Measurements from ENCODE around the gene ZNHIT1.

ZNHIT1 gene

DNA sequence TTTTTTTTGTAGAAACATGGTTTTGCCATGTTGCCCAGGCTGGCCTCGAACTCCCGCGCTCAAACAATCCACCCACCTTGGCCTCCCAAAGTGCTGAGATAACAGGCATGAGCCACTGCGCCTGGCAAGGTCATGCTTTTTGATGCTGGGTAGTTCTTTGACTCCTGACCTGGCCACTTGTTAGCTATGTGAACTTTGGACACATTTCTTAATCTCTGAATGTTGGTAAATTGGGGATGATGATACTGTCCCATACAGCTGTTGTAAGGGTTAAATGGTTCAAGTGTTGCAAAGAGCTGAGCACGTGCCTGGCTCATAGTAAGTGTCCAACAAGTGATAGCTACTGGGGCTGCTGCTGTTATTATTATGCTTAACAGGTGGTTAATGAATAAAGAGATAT lies 2.3 kb downstream of the ZNHIT1 start:
- no peak for DNase-seq

GRCh38 chr7:101222275-101222830 lies 4.4 kb downstream of the ZNHIT1 start:
- DNase-seq = no peak

DNA sequence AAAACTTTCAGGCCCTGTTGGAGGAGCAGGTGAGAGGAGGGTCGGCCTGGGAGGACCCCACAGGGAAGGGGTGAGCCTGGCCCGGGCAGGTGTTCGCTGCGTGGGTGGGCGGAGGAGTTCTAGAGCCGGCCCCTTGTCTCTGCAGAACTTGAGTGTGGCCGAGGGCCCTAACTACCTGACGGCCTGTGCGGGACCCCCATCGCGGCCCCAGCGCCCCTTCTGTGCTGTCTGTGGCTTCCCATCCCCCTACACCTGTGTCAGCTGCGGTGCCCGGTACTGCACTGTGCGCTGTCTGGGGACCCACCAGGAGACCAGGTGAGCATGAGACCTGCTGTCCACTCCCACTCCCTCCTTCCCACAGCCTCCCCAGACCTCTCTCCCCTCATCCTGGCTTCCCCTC lies 5.6 kb downstream of the ZNHIT1 start:
- DNase-seq = no peak

GRCh38 chr7:101225650-101226049 lies 7.7 kb downstream of the ZNHIT1 start:
- DNase-seq = no peak

DNA sequence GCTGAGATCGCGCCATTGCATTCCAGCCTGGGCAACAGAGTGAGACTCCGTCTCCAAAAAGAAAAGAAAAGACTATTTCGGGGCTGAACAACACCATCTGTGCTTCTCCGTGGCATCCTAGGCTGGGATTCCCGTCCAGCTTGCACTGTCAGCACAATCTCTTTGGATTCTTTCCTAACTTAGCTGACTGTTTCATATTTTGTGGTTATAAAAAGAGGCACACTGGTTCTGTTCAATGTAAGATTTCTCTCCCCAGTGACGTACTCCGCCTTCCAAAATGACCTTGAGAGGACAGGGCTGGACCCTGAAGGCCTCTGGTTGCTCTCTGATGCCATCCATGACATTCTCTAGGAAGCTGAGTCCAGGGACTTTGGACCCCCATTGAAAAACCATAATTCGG lies 8.8 kb downstream of the ZNHIT1 start:
- no peak for DNase-seq

DNA sequence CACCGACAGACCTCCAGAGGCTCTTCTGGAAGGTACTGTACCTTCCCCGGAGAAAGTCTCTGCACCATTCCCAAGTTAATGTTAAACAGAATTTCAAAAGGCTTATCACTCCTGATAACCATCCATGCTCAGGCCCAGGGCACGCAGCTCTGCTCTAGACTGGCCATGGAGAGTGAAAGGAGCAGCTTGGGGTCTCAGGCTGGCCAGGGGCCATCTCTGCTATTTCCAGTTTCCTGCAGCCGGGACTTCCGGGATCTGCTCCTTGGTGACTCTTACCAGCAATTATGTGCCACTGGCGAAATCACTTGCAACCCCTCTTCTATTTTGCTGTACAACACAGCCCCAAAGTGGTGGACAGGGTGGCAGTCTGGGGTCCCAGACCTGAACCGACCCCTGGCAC lies 13.7 kb downstream of the ZNHIT1 start:
- no peak for DNase-seq

DNA sequence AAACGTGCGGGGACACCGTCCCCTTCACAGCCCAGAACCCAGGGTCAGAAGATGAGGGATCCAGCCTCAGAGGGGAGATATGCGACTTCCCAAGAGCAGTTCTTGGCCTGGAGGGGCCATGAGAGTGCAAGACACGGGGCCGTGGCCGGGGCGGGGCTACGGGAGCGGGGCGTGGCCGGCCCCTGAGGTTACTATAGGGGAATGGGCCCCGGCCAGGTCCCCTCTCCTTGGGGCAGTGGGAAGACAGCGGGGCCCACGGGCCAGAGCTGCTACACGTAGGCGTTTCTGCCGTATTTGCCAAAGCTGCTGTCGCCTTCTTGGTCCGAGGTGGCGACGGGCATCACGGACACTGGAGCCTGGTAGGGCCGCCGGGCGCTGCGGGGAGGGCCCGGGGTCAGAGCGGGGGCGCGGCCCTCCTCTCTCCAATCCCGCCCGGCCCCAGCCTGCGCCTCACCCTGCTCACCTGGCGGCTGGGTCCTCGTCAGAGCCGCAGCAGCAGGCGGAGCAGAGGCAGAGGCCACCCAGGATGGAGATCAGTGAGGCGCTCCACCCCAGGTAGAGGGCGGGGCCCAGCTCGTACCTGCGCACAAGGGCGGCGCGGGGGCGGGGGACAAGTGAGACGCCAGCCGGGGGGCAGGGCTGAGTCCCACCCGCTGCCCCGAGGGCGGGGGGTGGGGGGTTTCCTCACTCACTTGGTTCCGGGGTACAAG lies 14.3 kb downstream of the ZNHIT1 start:
- DNase-seq = peak; percentile 34

GRCh38 chr7:101233907-101234547 lies 16.1 kb downstream of the ZNHIT1 start:
- DNase-seq = no peak

DNA sequence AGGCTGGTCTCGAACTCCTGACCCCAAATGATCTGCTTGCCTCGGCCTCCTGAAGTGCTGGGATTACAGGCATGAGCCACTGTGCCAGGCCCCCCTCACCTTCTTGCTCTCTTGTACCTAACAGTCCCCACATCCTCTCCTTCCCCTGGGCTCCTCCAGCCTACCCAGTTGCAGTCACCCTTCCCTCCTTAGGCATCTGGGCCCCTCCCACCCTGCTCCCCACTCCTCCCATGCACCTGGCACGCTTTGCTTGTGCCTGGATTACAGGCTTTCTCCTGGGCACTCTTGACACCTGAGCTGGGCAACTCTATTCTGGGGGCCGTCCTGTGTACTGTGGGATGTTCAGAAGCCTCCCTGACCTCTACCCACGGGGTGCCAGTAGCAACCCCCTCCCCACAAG lies 16.7 kb downstream of the ZNHIT1 start:
- no peak for DNase-seq

DNA sequence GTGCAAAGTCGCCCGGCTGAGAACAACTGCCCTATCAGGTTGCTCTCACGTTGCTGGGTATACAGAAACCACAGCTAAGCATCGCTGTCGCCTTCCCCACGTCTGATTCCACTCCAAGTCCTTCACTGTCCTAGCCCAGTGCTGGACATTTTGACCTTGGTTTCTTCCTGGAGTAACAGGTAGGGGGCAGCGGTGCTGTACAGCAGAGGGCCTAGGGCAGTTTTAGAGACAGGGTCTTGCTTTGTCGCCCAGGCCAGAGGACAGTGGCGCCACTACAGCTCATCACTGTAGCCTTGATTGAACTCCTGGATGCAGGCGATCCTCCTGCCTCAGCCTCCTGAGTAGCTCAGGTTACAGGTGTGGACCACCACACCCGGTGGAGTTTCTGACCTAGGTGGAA lies 17.1 kb downstream of the ZNHIT1 start:
- DNase-seq = no peak

- no peak for DNase-seq
These were observed 17.6 kb downstream of the ZNHIT1 start for GRCh38 chr7:101235522-101235921.

DNA sequence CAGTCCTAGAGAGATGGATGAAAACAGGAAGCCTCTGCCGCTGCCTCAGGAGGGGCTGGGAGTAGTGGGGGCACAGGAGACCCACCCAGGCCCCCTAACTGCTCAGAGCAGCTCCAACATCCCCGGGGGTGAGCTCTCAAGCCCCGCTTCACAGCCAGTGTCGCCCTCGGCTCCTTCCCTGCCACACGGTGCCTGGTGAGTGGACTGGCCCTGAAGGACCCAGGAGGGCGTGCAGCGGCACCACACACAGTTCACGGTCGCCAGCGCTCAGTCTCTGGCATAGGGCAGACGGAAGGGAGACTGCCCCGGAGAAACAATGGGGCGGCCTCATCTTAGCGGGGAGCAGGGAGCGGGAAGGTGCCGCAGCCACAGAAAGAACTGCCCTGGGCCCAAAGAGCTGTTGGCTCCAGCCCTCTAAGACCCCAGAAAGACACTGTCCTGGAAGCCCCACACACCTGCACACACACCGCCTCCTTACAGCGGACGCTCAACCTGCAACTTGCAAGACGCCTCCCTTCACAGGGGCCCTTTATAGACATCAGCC lies 18.4 kb downstream of the ZNHIT1 start:
- no peak for DNase-seq

DNA sequence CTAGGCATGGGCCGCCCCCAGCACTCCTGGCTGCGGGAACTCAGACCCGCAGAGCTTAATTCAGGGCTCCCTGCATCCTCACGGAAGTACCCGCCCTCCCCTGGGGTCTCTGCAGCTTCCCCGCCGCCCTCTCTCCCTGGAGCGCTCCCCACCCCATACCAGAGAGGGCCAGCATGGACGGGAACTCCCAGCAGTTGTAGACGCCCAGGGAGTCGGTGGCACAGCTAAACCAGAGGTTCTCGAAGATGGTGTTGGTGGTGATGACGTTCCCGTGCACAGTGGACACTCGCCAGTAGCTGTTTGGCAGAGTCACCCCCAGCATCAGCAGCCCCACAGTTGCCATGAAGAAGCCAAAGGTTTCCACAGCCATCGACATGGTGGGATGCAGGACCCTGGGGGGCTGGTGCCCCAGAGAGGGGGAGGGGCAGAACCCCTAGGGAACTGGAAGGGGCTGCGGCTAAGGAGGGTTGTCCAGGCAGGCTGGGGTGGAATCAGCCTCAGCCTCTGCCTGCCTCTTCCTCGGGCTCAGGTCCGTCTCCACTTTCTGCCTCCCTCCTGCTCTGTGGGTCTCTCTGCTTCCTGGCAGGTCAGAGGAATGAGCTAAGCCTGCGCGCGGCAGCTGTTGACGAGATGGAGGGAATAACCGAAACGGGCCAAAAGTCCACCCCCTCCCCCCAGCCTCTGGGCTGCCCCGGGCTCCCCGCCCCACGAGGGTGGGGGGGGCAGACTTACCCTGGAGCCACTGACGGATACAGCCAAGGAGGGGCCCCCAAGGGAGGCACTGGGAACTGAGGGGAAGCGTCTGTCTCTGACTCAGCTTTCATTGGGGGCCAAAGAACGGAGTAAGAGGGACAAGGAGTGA lies 19.5 kb downstream of the ZNHIT1 start, which contains the start of gene CLDN15:
CLDN15 (minus strand) TSS at position 597 of the 862 bp plus-strand sequence; CDS start at position 376, 221 bp downstream.
- DNase-seq = no peak

- no peak for DNase-seq
These were observed 20.5 kb downstream of the ZNHIT1 start for GRCh38 chr7:101238226-101239182.

DNA sequence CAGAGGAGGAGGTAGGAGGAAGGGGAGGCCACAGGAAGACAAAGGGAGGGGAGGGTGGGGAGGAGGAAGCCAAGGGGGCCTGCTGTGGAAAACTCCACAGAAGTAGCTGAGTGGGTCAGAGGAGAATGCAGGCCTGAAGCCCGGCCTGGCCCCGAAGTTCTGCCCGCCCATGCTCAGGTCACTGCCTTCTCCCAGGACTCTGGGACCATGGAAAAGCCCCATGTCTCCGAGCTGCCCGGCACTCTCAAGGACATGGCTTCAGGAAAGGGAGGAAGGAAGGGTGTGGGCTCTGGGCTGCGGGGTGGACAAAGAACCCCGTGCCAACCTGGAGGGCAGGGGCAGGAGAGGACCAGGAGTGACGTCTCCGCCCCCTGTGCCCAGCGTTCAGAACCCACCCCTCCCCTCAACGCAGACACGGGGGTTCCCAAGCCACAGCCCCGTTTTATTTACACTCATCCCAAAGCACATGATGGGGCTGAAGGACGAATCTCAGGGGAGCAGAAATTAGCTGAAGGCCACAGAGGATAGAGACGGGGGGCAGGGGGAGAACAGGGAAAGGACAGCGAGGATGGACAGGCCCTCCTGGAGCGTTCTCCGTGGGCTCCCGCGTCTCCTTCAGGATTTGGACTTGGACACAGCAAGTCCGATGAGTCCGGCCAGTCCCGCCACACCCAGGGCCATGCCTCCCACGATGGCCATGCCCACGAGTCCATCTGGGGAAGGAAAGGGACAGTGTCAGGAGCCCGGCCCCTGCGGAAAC lies 21.4 kb downstream of the ZNHIT1 start:
- DNase-seq = no peak

DNA sequence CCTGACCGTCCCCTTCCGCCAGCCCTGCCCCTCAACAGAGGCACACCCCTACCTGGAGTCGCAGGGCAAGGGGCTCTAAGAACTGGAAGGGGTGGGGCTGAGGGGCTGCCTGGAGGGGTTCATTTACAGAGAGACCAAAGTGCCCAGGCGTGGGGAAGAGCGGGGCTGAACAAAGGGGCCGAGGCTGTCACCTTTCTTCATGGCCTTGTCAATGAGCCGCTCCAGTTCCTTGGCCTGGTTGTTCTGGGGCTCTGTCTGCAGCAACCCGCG lies 21.9 kb downstream of the ZNHIT1 start:
- no peak for DNase-seq

DNA sequence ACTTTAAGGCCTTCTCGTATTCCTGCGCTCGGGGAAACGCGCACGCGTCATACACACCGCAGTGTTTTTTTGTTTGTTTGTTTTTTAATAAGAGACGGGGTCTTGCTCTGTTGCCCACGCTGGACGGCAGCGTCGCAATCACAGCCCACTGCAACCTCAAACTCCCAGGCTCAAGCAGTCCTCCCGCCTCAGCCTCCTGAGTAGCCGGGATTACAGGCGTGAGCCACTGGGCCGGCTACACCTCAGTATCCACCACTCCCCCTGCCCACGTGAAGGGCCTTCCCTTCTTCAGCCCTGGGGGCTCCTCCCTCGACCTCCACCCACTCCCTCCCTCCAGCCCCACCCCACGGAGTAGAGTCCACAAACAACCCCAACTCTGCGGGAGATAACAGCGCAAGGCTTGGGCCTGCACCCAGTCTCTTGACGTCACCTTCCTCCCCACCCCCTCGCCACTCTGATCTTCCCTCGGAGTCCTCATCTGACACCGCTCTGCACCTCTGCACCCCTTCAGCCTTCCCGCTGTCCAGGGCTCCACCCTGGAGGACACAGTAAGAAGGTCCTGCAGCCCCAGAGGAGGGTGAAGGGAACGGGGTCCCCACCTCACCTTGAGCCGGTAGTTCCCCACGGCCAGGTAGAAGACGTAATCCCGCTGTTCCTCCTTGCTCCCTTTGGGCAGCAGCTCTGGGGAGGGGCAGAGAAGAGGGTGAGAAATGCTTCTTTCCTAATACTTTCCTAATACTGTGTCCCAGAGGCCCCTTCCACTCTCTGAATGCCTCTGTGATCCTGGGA lies 22.5 kb downstream of the ZNHIT1 start:
- no peak for DNase-seq

GRCh38 chr7:101241015-101241363 lies 23.0 kb downstream of the ZNHIT1 start:
- no peak for DNase-seq

DNA sequence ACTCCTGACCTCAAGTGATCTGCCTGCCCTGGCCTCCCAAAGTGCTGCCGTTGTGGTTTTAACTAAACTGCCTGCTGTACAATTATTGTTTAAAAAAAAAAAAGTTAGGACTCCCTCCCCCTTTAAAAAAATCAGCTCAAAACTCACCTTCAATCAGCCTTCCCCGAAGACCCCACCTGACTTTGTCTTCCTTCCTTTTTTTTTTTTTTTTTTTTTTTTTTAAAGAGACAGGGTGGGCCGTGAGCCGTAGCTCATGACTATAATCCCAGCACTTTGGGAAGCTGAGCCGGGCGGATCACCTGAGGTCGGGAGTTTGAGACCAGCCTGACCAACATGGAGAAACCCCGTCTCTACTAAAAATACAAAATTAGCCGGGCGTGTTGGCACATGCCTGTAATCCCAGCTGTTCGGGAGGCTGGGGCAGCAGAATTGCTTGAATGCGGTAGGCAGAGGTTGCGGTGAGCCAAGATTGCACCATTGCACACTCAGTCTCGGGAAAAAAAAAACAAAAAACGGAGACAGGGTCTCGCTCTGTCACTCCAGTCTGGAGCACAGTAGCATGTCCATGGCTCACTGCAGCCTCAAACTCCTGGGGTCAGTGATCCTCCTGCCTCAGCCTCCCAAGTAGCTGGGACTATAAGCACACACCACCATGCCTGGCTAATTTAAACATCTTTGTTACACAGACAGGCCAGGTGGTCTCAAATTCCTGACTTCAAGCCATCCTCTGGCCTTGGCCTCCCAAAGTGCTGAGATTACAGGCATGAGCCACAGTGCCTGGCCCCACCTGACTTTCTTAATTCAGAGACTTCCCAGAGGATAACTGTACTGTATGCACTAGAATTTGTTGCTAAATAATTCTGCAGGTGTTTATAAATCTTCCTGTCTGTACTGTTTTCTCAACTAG lies 23.7 kb downstream of the ZNHIT1 start:
- no peak for DNase-seq

Data from NCI-H1436 (cell line).